HG02885 (cell line): ENCODE results near the gene BMERB1.
"Not testable (repeated sequence)": the region's sequence is repeated elsewhere in the genome, so short reads cannot be mapped to it uniquely, and the experiment has no call there.

Source experiments
- ATAC-seq: cut with Tn5 transposase; IDR thresholded peaks from one replicate; pipeline ENCODE4 v1.9.1; 2021; ENCODE audit warnings: mild to moderate bottlenecking; ENCODE audit not compliant: unreplicated experiment, poor library complexity

Gene BMERB1

GRCh38 chr16:15519790-15520189 lies 85.4 kb downstream of the BMERB1 start:
- ATAC-seq: no peak

- no peak for ATAC-seq
These were observed 87.0 kb downstream of the BMERB1 start for GRCh38 chr16:15521390-15521757.

- no peak for ATAC-seq
These were observed 87.5 kb downstream of the BMERB1 start for GRCh38 chr16:15521758-15522509.

GRCh38 chr16:15523092-15523541 lies 88.7 kb downstream of the BMERB1 start:
- no peak for ATAC-seq

GRCh38 chr16:15523939-15524338 lies 89.6 kb downstream of the BMERB1 start:
- no peak for ATAC-seq

- ATAC-seq: no peak
These were observed 90.6 kb downstream of the BMERB1 start for GRCh38 chr16:15524966-15525365.

GRCh38 chr16:15526097-15526496 lies 91.7 kb downstream of the BMERB1 start:
- no peak for ATAC-seq

- no peak for ATAC-seq
These were observed 92.3 kb downstream of the BMERB1 start for GRCh38 chr16:15526731-15527130.

GRCh38 chr16:15529673-15530072 lies 95.3 kb downstream of the BMERB1 start:
- no peak for ATAC-seq

- ATAC-seq: no peak
These were observed 95.7 kb downstream of the BMERB1 start for GRCh38 chr16:15530085-15530484.

- ATAC-seq: no peak
These were observed 98.4 kb downstream of the BMERB1 start for GRCh38 chr16:15532825-15533224.

- no peak for ATAC-seq
These were observed 99.0 kb downstream of the BMERB1 start for GRCh38 chr16:15533386-15533785.

- ATAC-seq: no peak
These were observed 101.4 kb downstream of the BMERB1 start for GRCh38 chr16:15535772-15536171.

GRCh38 chr16:15536843-15537242 lies 102.5 kb downstream of the BMERB1 start:
- no peak for ATAC-seq

- ATAC-seq: no peak
These were observed 104.1 kb downstream of the BMERB1 start for GRCh38 chr16:15538507-15538906.

GRCh38 chr16:15539197-15539596 lies 104.8 kb downstream of the BMERB1 start:
- no peak for ATAC-seq

GRCh38 chr16:15542261-15542660 lies 107.9 kb downstream of the BMERB1 start:
- no peak for ATAC-seq

- ATAC-seq: no peak
These were observed 108.5 kb downstream of the BMERB1 start for GRCh38 chr16:15542734-15543347.

GRCh38 chr16:15544405-15544804 lies 110.0 kb downstream of the BMERB1 start:
- no peak for ATAC-seq

- ATAC-seq: no peak
These were observed 111.2 kb downstream of the BMERB1 start for GRCh38 chr16:15545544-15545943.

- ATAC-seq: not testable (repeated sequence)
These were observed 112.8 kb downstream of the BMERB1 start for GRCh38 chr16:15547072-15547767.

GRCh38 chr16:15547768-15548096 lies 113.3 kb downstream of the BMERB1 start:
- no peak for ATAC-seq
